Endothelial cell of umbilical vein (primary cell): ENCODE results near the gene ZEB1. TPM values are rescaled to one million over a fixed set of nuclear protein-coding genes. Genes with fewer than 3 reads are reported as not detected.

Experiments
- BruUV-seq: library from RNA; stranded (reverse); fragments of 400-500 nt; replicated peaks from 2 replicates; lab custom pipeline; 2021; lab: Mats Ljungman, UMichigan
- CTCF ChIA-PET: fragments of 300-600, 350-600 bp; sonication (Branson Sonifier 250); formaldehyde crosslinking; loops from one replicate; lab custom pipeline; 2021; ENCODE audit warnings: antibody characterized with exemption, inconsistent platforms; lab: Charles Lee
- POLR2A ChIA-PET: fragments of 300-600, 350-600 bp; sonication (Branson Sonifier 250); formaldehyde crosslinking; loops from one replicate; lab custom pipeline; 2021; ENCODE audit warnings: antibody characterized with exemption, inconsistent platforms; lab: Charles Lee
- DNase-seq: peaks from one replicate; pipeline ENCODE4 v3.0.0-alpha.2; 2011; ENCODE audit warnings: low read depth, low spot score
- FAIRE-seq: peaks from 2 replicates; lab custom pipeline; 2011; peaks lifted over from hg19 to GRCh38; lab: Jason Lieb, UNC
- H2AFZ ChIP-seq: 2 replicates; pipeline ENCODE4 v1.6.0; 2012; ENCODE audit warnings: low read depth, low read length, control low read depth, inconsistent platforms
- H3K27ac ChIP-seq: 2 replicates; pipeline ENCODE4 v1.5.1; 2011; ENCODE audit warnings: low read depth, mild to moderate bottlenecking, control low read depth, low read length, moderate library complexity; ENCODE audit not compliant: insufficient read depth
- H3K27me3 ChIP-seq, 2 experiments: 2 replicates each; pipeline versions ENCODE4 v1.6.0 to v1.6.1; 2011; ENCODE audit warnings: low read length in 2 of 2, mixed read lengths in 1 of 2; ENCODE audit not compliant: control insufficient read depth in 2 of 2, insufficient read depth in 2 of 2
- H3K36me3 ChIP-seq, 2 experiments: 2 replicates in 1 of 2; 3 replicates in 1 of 2; pipeline ENCODE4 v1.5.1; 2011; ENCODE audit warnings: low read length in 2 of 2, mild to moderate bottlenecking in 1 of 2, moderate library complexity in 1 of 2; ENCODE audit not compliant: control insufficient read depth in 2 of 2, insufficient read depth in 2 of 2; ENCODE audit errors: extremely low read depth in 1 of 2
- H3K4me1 ChIP-seq: 3 replicates; pipeline ENCODE4 v1.5.1; 2011; ENCODE audit warnings: mild to moderate bottlenecking, low read length; ENCODE audit not compliant: control insufficient read depth, insufficient read depth; ENCODE audit errors: extremely low read depth
- H3K4me2 ChIP-seq: 2 replicates; pipeline ENCODE4 v1.6.1; 2011; ENCODE audit warnings: low read length, control low read depth, mixed read lengths; ENCODE audit not compliant: insufficient read depth
- H3K4me3 ChIP-seq, 3 experiments: fragments of 200-600 bp in 1 of 3; sonication (generic), shearing (Covaris generic) in 1 of 3; replicated peaks in 1 of 3; 2 replicates each; pipeline ENCODE4 v1.5.1; 2011 to 2016; ENCODE audit warnings: control low read depth in 3 of 3, low read length in 3 of 3, mild to moderate bottlenecking in 2 of 3, inconsistent platforms in 1 of 3, low read depth in 1 of 3, moderate library complexity in 1 of 3; ENCODE audit not compliant: insufficient read depth in 1 of 3
- H3K79me2 ChIP-seq: 2 replicates; pipeline ENCODE4 v1.6.0; 2012; ENCODE audit warnings: low read length, inconsistent platforms; ENCODE audit not compliant: control insufficient read depth, insufficient read depth
- H3K9ac ChIP-seq: replicated peaks from 2 replicates; pipeline ENCODE3; 2011; ENCODE audit warnings: low read length, control low read depth; ENCODE audit not compliant: insufficient read depth; ENCODE audit errors: extremely low read depth
- H3K9me1 ChIP-seq: replicated peaks from 3 replicates; pipeline ENCODE4 v1.6.0; 2011; ENCODE audit warnings: mild to moderate bottlenecking, low read length; ENCODE audit not compliant: control insufficient read depth, insufficient read depth; ENCODE audit errors: extremely low read depth
- H3K9me3 ChIP-seq: replicated peaks from 2 replicates; pipeline ENCODE4 v1.5.1; 2012; ENCODE audit warnings: low read length, inconsistent platforms; ENCODE audit not compliant: control insufficient read depth, insufficient read depth
- H4K20me1 ChIP-seq: replicated peaks from 2 replicates; pipeline ENCODE3; 2011; ENCODE audit warnings: mild to moderate bottlenecking, low read length; ENCODE audit not compliant: control insufficient read depth, insufficient read depth; ENCODE audit errors: extremely low read depth
- EZH2 ChIP-seq: IDR thresholded peaks from 2 replicates; pipeline ENCODE4 v1.6.1; 2012; ENCODE audit warnings: borderline replicate concordance, low read depth, mild to moderate bottlenecking, moderate library complexity, low read length, inconsistent platforms; ENCODE audit not compliant: severe bottlenecking
- FOS ChIP-seq: IDR thresholded peaks from 2 replicates; pipeline ENCODE4 v1.6.1; 2011; ENCODE audit warnings: mild to moderate bottlenecking, low read length, moderate library complexity, borderline replicate concordance; ENCODE audit not compliant: insufficient read depth
- GATA2 ChIP-seq: IDR thresholded peaks from 2 replicates; pipeline ENCODE4 v1.7.0; 2011; ENCODE audit warnings: low read depth, mild to moderate bottlenecking, moderate library complexity, mixed read lengths, low read length; ENCODE audit not compliant: insufficient read length, insufficient read depth
- JUN ChIP-seq: IDR thresholded peaks from 2 replicates; pipeline ENCODE4 v1.6.1; 2011; ENCODE audit warnings: borderline replicate concordance, low read depth; ENCODE audit not compliant: insufficient read length, insufficient read depth
- MYC ChIP-seq: IDR thresholded peaks from one replicate; pipeline ENCODE4 v1.6.1; 2011; ENCODE audit warnings: mild to moderate bottlenecking, low read depth, low read length
- POLR2A ChIP-seq: IDR thresholded peaks from 2 replicates; pipeline ENCODE4 v1.6.1; 2012; ENCODE audit warnings: low read depth, mild to moderate bottlenecking, control low read depth, low read length
- POLR2AphosphoS5 ChIP-seq: IDR thresholded peaks from 2 replicates; pipeline ENCODE4 v1.6.1; 2012; ENCODE audit warnings: low read depth, mild to moderate bottlenecking, control low read depth, low read length, moderate library complexity; ENCODE audit not compliant: insufficient read depth
- dilution Hi-C: fragments of 300-500 bp; cut with MboI; formaldehyde crosslinking; loops from one replicate; pipeline ENCODE4 v1.15.0; 2019; ENCODE audit warnings: low sequenced_read_pairs; ENCODE audit not compliant: extremely low pct_ligation_motif_present
- intact Hi-C: fragments of 100-400 bp; cut with micrococcal nuclease; formaldehyde crosslinking; loops from one replicate; pipeline ENCODE4 v1.10.0; 2022
- polyA plus RNA-seq, 4 experiments: library from polyadenylated mRNA; depleted of rRNA in 3 of 4; stranded (reverse) in 3 of 4; unstranded in 1 of 4; fragments of >200 nt; gene quantifications; 2 replicates each; pipeline versions ENCODE4 v1.2.1 to v1.2.3, GENCODE V29; 2011 to 2012; ENCODE audit warnings: missing spikeins in 1 of 4
- total RNA-seq: library from RNA; stranded (reverse); gene quantifications from 2 replicates; pipeline ENCODE4 v1.2.3, GENCODE V29; 2021
- TF ChIP-seq, protein P1 (sequence below), 2 donors: IDR thresholded peaks; 1 replicate in 1 of 2; 2 replicates in 1 of 2; pipeline ENCODE4 v1.5.1; 2011; ENCODE audit warnings: low read length in 2 of 2, mild to moderate bottlenecking in 2 of 2, moderate library complexity in 2 of 2, control low read depth in 1 of 2, inconsistent platforms in 1 of 2, low read depth in 1 of 2; ENCODE audit not compliant: insufficient read depth in 1 of 2; ENCODE audit errors: extremely low read depth in 1 of 2
- TF ChIP-seq, protein P2 (sequence below): IDR thresholded peaks from 2 replicates; pipeline ENCODE4 v1.6.1; 2011; ENCODE audit not compliant: insufficient read depth, insufficient read length

ZEB1 gene
- total and polyA plus RNA-seq, 2 donors (not counting 3 experiments of a cell fraction or from before 2014, with no cell fraction given), result 19.8 to 130 TPM

GRCh38 chr10:31384589-31384949, 65.6 kb downstream of the ZEB1 start:
- H3K9ac ChIP-seq, result no peak overlapping the region
- H3K36me3 ChIP-seq, result peaks cover 0 to 16% of the 10 kb centered on the region in 2 experiments
- dilution Hi-C loops (no loop called here), intact Hi-C loops (no loop called here)
- ChIA-PET POLR2A (no interaction called here), CTCF (interaction anchor here (1.0 to 2.0 kb wide), 4 partner anchors 17 to 107 kb away, joined by 3 to 8 read pairs (median 4); no protein-coding TSS in a partner anchor)
- H4K20me1 ChIP-seq, result no peaks in the 10 kb centered on the region
- H2AFZ ChIP-seq, result no peak overlapping the region
- FAIRE-seq, result peak; percentile 59
- DNase-seq, result peak; percentile 60
- H3K9me1 ChIP-seq, result no peaks in the 10 kb centered on the region
- TF ChIP-seq FOS, result peak; percentile 80
- no peak for TF ChIP-seq MYC
- H3K4me1 ChIP-seq, result peaks cover 22% of the 10 kb centered on the region
- H3K4me3 ChIP-seq, result no peak overlapping the region
- peaks cover 84% of the 10 kb centered on the region for H3K79me2 ChIP-seq
- no peaks in the 10 kb centered on the region for H3K9me3 ChIP-seq
- peak overlapping the region; percentile 60 for H3K4me2 ChIP-seq
- H3K27ac ChIP-seq, result peak overlapping the region; percentile 2
- H3K27me3 ChIP-seq, result no peaks in the 10 kb centered on the region
- no TSS peak for BruUV-seq

GRCh38 chr10:31390804-31391203, 71.8 kb downstream of the ZEB1 start:
- DNase-seq, result no peak
- FAIRE-seq, result no peak
- H3K4me3 ChIP-seq, result no peak overlapping the region
- no peaks in the 10 kb centered on the region for H3K9me3 ChIP-seq
- no peak for TF ChIP-seq POLR2A
- TF ChIP-seq, protein P1, sequence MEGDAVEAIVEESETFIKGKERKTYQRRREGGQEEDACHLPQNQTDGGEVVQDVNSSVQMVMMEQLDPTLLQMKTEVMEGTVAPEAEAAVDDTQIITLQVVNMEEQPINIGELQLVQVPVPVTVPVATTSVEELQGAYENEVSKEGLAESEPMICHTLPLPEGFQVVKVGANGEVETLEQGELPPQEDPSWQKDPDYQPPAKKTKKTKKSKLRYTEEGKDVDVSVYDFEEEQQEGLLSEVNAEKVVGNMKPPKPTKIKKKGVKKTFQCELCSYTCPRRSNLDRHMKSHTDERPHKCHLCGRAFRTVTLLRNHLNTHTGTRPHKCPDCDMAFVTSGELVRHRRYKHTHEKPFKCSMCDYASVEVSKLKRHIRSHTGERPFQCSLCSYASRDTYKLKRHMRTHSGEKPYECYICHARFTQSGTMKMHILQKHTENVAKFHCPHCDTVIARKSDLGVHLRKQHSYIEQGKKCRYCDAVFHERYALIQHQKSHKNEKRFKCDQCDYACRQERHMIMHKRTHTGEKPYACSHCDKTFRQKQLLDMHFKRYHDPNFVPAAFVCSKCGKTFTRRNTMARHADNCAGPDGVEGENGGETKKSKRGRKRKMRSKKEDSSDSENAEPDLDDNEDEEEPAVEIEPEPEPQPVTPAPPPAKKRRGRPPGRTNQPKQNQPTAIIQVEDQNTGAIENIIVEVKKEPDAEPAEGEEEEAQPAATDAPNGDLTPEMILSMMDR (IDR thresholded peaks at IDR 0.05; ENCODE audit: extremely low read depth in 1 of 2, insufficient read depth in 1 of 2, low read depth in 1 of 2, low read length in 2 of 2), result no peak
- TF ChIP-seq GATA2, result no peak
- TF ChIP-seq MYC, result no peak
- no peak for TF ChIP-seq POLR2AphosphoS5
- TF ChIP-seq EZH2, result no peak
- TF ChIP-seq JUN, result no peak
- TF ChIP-seq, protein P2, sequence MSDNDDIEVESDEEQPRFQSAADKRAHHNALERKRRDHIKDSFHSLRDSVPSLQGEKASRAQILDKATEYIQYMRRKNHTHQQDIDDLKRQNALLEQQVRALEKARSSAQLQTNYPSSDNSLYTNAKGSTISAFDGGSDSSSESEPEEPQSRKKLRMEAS, result no peak
- no peak for TF ChIP-seq FOS
- no peak overlapping the region for H3K4me2 ChIP-seq
- H3K27ac ChIP-seq, result no peak overlapping the region
- no peaks in the 10 kb centered on the region for H3K27me3 ChIP-seq
- H3K79me2 ChIP-seq, result peaks cover 75% of the 10 kb centered on the region
- H3K9ac ChIP-seq, result no peak overlapping the region
- H3K4me1 ChIP-seq, result no peaks in the 10 kb centered on the region
- no peaks in the 10 kb centered on the region for H4K20me1 ChIP-seq
- ChIA-PET CTCF (no interaction called here), POLR2A (no interaction called here)
- H3K9me1 ChIP-seq, result no peaks in the 10 kb centered on the region
- peaks cover 0 to 23% of the 10 kb centered on the region in 2 experiments for H3K36me3 ChIP-seq
- no peak overlapping the region for H2AFZ ChIP-seq
- BruUV-seq, result no TSS peak
- dilution Hi-C loops (no loop called here), intact Hi-C loops (no loop called here)
